HG03460 (cell line): ENCODE results near the gene RCAN2.

ENCODE experiments used
- ATAC-seq: cut with Tn5 transposase; IDR thresholded peaks from one replicate; pipeline ENCODE4 v1.9.1; 2021; ENCODE audit not compliant: unreplicated experiment

Gene RCAN2

GRCh38 chr6:46491628-46492547 lies 639 bp upstream of the RCAN2 start:
- ATAC-seq, result no peak

- ATAC-seq, result no peak
These were observed 636 bp downstream of the RCAN2 start for GRCh38 chr6:46490425-46491200.

GRCh38 chr6:46486181-46486580 lies 5.1 kb downstream of the RCAN2 start:
- no peak for ATAC-seq

GRCh38 chr6:46484081-46484820 lies 7.0 kb downstream of the RCAN2 start:
- no peak for ATAC-seq

- ATAC-seq, result no peak
These were observed 14.9 kb downstream of the RCAN2 start for GRCh38 chr6:46476301-46476700.

- ATAC-seq, result no peak
These were observed 17.4 kb downstream of the RCAN2 start for GRCh38 chr6:46473881-46474280.

GRCh38 chr6:46472243-46472642 lies 19.0 kb downstream of the RCAN2 start:
- ATAC-seq, result no peak

GRCh38 chr6:46469021-46469420 lies 22.2 kb downstream of the RCAN2 start:
- ATAC-seq, result no peak

GRCh38 chr6:46468403-46469010 lies 22.7 kb downstream of the RCAN2 start:
- ATAC-seq, result no peak

- ATAC-seq, result no peak
These were observed 24.7 kb downstream of the RCAN2 start for GRCh38 chr6:46466570-46466969.

- no peak for ATAC-seq
These were observed 25.7 kb downstream of the RCAN2 start for GRCh38 chr6:46465294-46466165.

GRCh38 chr6:46456297-46456696 lies 35.0 kb downstream of the RCAN2 start:
- no peak for ATAC-seq

GRCh38 chr6:46454691-46455090 lies 36.6 kb downstream of the RCAN2 start:
- ATAC-seq, result no peak

GRCh38 chr6:46453741-46454316 lies 37.4 kb downstream of the RCAN2 start:
- no peak for ATAC-seq

- no peak for ATAC-seq
These were observed 38.0 kb downstream of the RCAN2 start for GRCh38 chr6:46453216-46453615.

GRCh38 chr6:46452312-46452917 lies 38.8 kb downstream of the RCAN2 start:
- no peak for ATAC-seq

- ATAC-seq, result no peak
These were observed 39.9 kb downstream of the RCAN2 start for GRCh38 chr6:46451343-46451742.

- no peak for ATAC-seq
These were observed 46.3 kb downstream of the RCAN2 start for GRCh38 chr6:46444772-46445454.

- ATAC-seq, result no peak
These were observed 47.6 kb downstream of the RCAN2 start for GRCh38 chr6:46443623-46444022.
